ENCODE data around the gene PPP4C. TPM values are rescaled to one million over a fixed set of nuclear protein-coding genes. Genes with fewer than 3 reads are reported as not detected.

The PPP4C gene
- total and polyA plus RNA-seq, 3 donors from 2014 or later, result 82.1 to 154 (median 109) TPM

DNA sequence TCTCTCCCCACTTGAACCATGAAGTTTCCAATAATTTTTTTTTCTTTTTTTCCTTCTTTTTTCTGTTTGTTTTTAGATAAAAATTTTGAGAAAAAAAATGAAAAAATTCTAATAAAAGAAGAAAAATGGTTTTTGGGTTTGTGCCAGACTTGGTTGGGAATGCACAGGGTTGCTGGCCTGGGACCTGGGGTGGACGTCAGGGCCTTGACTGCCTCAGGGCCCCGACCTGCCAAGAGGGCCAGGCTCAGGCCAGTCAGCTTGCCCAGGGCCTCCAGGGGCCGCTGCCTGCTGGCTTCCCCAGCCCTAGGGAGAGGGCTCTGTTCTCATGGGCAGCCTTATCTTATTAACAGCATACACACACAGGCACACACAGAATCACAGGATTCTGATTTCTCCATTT, 9.5 kb downstream of the PPP4C start:
- Histone ChIP-seq H3K27ac (no peak overlapping the region), H3K4me3 (no peak overlapping the region), H3K27me3 (no peaks in the 10 kb centered on the region), H3K36me3 (ENCODE audit: low read depth, missing control alignments) (no peaks in the 10 kb centered on the region), H3K9me3 (no peaks in the 10 kb centered on the region), H3K4me1 (peaks cover 2% of the 10 kb centered on the region)
- intact Hi-C loops (cut with DNase I; ENCODE audit: low total_unique reads), result no loop called here
- DNase-seq, result no peak
- 51 to 61% methylated on average over 2 to 3 of the region's 3 CpGs for WGBS, 2 donors
- TF ChIP-seq, protein P1, sequence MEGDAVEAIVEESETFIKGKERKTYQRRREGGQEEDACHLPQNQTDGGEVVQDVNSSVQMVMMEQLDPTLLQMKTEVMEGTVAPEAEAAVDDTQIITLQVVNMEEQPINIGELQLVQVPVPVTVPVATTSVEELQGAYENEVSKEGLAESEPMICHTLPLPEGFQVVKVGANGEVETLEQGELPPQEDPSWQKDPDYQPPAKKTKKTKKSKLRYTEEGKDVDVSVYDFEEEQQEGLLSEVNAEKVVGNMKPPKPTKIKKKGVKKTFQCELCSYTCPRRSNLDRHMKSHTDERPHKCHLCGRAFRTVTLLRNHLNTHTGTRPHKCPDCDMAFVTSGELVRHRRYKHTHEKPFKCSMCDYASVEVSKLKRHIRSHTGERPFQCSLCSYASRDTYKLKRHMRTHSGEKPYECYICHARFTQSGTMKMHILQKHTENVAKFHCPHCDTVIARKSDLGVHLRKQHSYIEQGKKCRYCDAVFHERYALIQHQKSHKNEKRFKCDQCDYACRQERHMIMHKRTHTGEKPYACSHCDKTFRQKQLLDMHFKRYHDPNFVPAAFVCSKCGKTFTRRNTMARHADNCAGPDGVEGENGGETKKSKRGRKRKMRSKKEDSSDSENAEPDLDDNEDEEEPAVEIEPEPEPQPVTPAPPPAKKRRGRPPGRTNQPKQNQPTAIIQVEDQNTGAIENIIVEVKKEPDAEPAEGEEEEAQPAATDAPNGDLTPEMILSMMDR (IDR thresholded peaks at IDR 0.05), result no peak
- TF ChIP-seq POLR2A (IDR thresholded peaks at IDR 0.05), result no peak

DNA sequence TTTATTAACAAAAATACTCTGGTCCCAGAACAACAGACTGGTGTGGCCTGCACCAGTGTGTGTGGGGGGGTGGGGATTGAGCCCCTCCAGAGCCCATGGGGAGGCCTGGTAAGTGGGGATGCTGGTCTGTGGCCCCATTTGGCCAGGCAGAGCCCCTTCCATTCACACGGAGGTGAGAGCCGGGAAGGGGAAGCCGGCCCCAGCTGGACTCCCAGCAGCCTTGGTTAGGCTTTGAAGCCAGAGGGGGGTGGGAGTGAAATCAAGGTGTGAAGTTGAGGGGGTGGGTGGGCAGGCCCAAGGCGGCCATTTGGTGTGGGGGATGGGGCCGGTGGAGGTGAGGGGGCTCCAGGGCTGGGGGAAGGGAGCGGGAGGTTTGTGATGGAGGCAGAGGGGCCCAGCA, 10.0 kb downstream of the PPP4C start:
- WGBS, 2 donors, result 71 to 77% methylated on average over 4 to 6 of the region's 6 CpGs

DNA sequence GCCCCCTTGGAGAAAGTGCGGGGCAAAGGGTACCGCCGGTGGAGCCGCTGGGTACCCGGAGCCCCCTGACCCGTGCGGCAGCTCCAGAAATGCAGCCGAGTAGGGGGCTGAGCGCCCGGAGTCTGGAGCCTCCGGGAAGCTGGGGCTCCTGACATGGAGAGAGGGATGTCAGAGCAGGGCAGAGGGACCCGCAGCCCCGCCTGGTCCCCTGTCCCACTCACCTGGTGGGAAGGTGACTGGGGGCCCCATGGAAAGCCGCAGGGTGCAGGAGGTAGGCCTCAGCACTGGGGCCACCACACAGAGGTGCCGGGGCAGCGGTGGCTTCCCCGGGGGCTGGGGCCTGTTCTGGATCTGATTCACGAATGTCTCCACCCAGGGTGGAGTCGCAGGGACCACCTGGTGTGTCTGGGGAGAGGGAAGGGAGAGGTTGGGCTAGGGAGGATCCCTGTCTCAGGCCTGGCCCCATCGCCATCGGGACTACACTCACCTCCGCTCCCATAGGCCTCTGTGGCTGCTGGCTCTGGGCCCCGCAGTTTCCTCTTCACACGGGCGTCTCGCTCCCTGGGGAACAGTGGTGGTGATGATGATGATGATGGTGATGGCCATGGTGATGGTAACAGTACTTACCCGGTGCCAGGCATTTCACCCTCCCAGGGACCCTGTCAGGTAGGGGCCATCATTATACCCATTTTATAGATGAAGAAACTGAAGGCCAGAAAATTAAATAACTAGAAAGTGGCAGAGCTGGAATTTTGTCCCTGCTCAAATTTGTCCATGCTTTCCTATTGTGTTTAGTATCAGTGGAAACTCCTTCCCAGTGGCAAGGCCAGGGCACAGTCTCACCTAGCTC, 10.7 kb downstream of the PPP4C start:
- intact Hi-C loops (cut with DNase I; ENCODE audit: low total_unique reads), result no loop called here
- peaks cover 15% of the 10 kb centered on the region for H3K4me1 ChIP-seq
- no peaks in the 10 kb centered on the region for H3K9me3 ChIP-seq
- WGBS, 2 donors, result 83 to 85% methylated on average over 12 to 25 of the region's 27 CpGs
- TF ChIP-seq, protein P1 (IDR thresholded peaks at IDR 0.05), result no peak
- no peak for TF ChIP-seq POLR2A (IDR thresholded peaks at IDR 0.05)
- H3K27ac ChIP-seq, result no peak overlapping the region
- no peaks in the 10 kb centered on the region for H3K27me3 ChIP-seq
- H3K36me3 ChIP-seq (ENCODE audit: low read depth, missing control alignments), result no peaks in the 10 kb centered on the region
- no peak overlapping the region for H3K4me3 ChIP-seq
- DNase-seq, result no peak

More for the DNA sequence above, 10.0 kb downstream of the PPP4C start:
- TF ChIP-seq, protein P1 (IDR thresholded peaks at IDR 0.05), result no peak
- no peak for TF ChIP-seq POLR2A (IDR thresholded peaks at IDR 0.05)
- no peak overlapping the region for H3K4me3 ChIP-seq
- H3K27ac ChIP-seq, result no peak overlapping the region
- intact Hi-C loops (cut with DNase I; ENCODE audit: low total_unique reads), result no loop called here
- H3K36me3 ChIP-seq (ENCODE audit: low read depth, missing control alignments), result no peaks in the 10 kb centered on the region
- H3K27me3 ChIP-seq, result no peaks in the 10 kb centered on the region
- DNase-seq, result no peak
- peaks cover 8% of the 10 kb centered on the region for H3K4me1 ChIP-seq
- H3K9me3 ChIP-seq, result no peaks in the 10 kb centered on the region

DNA sequence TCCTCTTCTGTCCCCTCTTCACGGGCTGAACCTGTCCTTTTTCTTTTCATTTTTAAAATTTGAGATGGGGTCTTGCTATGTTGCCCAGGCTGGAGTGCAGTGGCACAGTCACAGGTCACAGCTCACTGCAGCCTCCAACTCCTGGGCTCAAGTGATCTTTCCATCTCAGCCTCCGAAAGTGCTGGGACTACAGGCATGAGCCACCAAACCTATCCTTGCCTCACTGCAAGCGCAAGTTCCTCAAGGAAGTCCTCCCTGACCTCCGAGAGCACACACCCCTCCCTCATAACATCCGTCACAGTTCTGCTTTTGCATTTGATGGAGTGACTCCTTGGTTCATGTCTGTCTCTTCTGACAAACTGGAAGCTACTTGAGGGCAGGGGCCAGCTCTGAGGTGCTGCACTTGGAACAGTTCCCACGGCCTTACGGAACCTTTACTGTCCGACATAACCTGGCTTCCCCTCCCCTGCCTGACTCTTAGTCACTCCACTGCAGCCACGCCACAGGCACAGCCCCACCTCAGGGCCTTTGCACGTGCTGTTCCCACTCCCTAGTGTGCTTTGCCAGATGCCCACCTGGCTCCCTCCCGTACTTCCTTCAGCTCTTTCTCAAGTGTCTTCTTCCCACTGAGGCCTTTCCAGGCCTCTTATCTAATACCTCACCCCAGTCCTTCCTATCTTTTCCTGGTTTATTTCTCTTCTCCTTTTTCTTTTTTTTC, 11.5 kb downstream of the PPP4C start:
- no peak for DNase-seq
- Histone ChIP-seq H3K27me3 (no peaks in the 10 kb centered on the region), H3K4me1 (peaks cover 18% of the 10 kb centered on the region), H3K36me3 (ENCODE audit: low read depth, missing control alignments) (no peaks in the 10 kb centered on the region), H3K4me3 (no peak overlapping the region), H3K27ac (no peak overlapping the region), H3K9me3 (no peaks in the 10 kb centered on the region)
- no peak for TF ChIP-seq POLR2A (IDR thresholded peaks at IDR 0.05)
- TF ChIP-seq, protein P1 (IDR thresholded peaks at IDR 0.05), result no peak
- WGBS, 2 donors, result 87 to 91% methylated on average over 11 of the region's 11 CpGs
- intact Hi-C loops (cut with DNase I; ENCODE audit: low total_unique reads), result no loop called here
